DOHH2 (cell line): ENCODE data around the gene EFCAB5.
"Not testable (repeated sequence)": the region's sequence is repeated elsewhere in the genome, so short reads cannot be mapped to it uniquely, and the experiment has no call there.

Source experiments
- H3F3A ChIP-seq: fragments of 200-600 bp; sonication (generic), shearing (Covaris generic); 2 replicates; pipeline ENCODE4 v1.6.0; 2016; ENCODE audit warnings: antibody characterized with exemption, mild to moderate bottlenecking; ENCODE audit not compliant: control insufficient read depth, insufficient read depth
- H3K27ac ChIP-seq: fragments of 200-600 bp; sonication (generic); 2 replicates; pipeline ENCODE4 v1.5.1; 2014; ENCODE audit warnings: low read depth, mild to moderate bottlenecking, low read length, moderate library complexity
- H3K27me3 ChIP-seq: fragments of 200-600 bp; sonication (generic); 2 replicates; pipeline ENCODE4 v1.6.1; 2014; ENCODE audit warnings: mild to moderate bottlenecking, low read length, mixed read lengths; ENCODE audit not compliant: control insufficient read depth
- H3K36me3 ChIP-seq: fragments of 200-600 bp; sonication (generic); 2 replicates; pipeline ENCODE4 v1.6.1; 2014; ENCODE audit warnings: mild to moderate bottlenecking, low read length, moderate library complexity, mixed read lengths; ENCODE audit not compliant: control insufficient read depth
- H3K4me1 ChIP-seq: fragments of 200-600 bp; sonication (generic); 2 replicates; pipeline ENCODE4 v1.6.1; 2014; ENCODE audit warnings: mild to moderate bottlenecking, low read length, mixed read lengths; ENCODE audit not compliant: control insufficient read depth
- H3K4me2 ChIP-seq: fragments of 200-600 bp; sonication (generic); 2 replicates; pipeline ENCODE4 v1.6.0; 2014; ENCODE audit warnings: mild to moderate bottlenecking, low read length, moderate library complexity
- H3K4me3 ChIP-seq: fragments of 200-600 bp; sonication (generic); 2 replicates; pipeline ENCODE4 v1.5.1; 2014; ENCODE audit warnings: mild to moderate bottlenecking, low read length, mixed read lengths
- H3K79me2 ChIP-seq: fragments of 200-600 bp; sonication (generic); 2 replicates; pipeline ENCODE4 v1.6.1; 2014; ENCODE audit warnings: mild to moderate bottlenecking, low read length, mixed read lengths; ENCODE audit not compliant: control insufficient read depth
- H3K9me2 ChIP-seq: fragments of 200-600 bp; sonication (generic); replicated peaks from 2 replicates; pipeline ENCODE4 v1.6.1; 2014; ENCODE audit warnings: mild to moderate bottlenecking, low read length, mixed read lengths; ENCODE audit not compliant: control insufficient read depth
- H3K9me3 ChIP-seq: fragments of 200-600 bp; sonication (generic); 2 replicates; pipeline ENCODE4 v1.6.1; 2014; ENCODE audit warnings: antibody characterized with exemption, low read length, mixed read lengths; ENCODE audit not compliant: control insufficient read depth, insufficient read depth
- H4K20me1 ChIP-seq: fragments of 200-600 bp; sonication (generic); 2 replicates; pipeline ENCODE4 v1.6.0; 2014; ENCODE audit warnings: low read depth, mild to moderate bottlenecking, antibody characterized with exemption, low read length, moderate library complexity; ENCODE audit not compliant: control insufficient read depth, insufficient read depth
- EZH2phosphoT487 ChIP-seq: fragments of 200-600 bp; sonication (generic); IDR thresholded peaks from 2 replicates; pipeline ENCODE4 v1.6.1; 2017; ENCODE audit warnings: borderline replicate concordance, mild to moderate bottlenecking, antibody characterized with exemption, low read length, moderate library complexity, mixed read lengths
- TF ChIP-seq, protein P1 (sequence below): fragments of 200-600 bp; sonication (generic); IDR thresholded peaks from one replicate; pipeline ENCODE4 v1.5.1; 2014; ENCODE audit warnings: antibody characterized with exemption, mild to moderate bottlenecking, low read depth, low read length; ENCODE audit not compliant: poor library complexity, severe bottlenecking

Gene EFCAB5

GRCh38 chr17:30086896-30087295 lies 145.5 kb downstream of the EFCAB5 start:
- no peak overlapping the region for H3K27ac ChIP-seq
- no peaks in the 10 kb centered on the region for H3K4me1 ChIP-seq
- H3K79me2 ChIP-seq, result no peaks in the 10 kb centered on the region
- H3F3A ChIP-seq, result no peaks in the 10 kb centered on the region
- TF ChIP-seq EZH2phosphoT487, result no peak
- TF ChIP-seq, protein P1, sequence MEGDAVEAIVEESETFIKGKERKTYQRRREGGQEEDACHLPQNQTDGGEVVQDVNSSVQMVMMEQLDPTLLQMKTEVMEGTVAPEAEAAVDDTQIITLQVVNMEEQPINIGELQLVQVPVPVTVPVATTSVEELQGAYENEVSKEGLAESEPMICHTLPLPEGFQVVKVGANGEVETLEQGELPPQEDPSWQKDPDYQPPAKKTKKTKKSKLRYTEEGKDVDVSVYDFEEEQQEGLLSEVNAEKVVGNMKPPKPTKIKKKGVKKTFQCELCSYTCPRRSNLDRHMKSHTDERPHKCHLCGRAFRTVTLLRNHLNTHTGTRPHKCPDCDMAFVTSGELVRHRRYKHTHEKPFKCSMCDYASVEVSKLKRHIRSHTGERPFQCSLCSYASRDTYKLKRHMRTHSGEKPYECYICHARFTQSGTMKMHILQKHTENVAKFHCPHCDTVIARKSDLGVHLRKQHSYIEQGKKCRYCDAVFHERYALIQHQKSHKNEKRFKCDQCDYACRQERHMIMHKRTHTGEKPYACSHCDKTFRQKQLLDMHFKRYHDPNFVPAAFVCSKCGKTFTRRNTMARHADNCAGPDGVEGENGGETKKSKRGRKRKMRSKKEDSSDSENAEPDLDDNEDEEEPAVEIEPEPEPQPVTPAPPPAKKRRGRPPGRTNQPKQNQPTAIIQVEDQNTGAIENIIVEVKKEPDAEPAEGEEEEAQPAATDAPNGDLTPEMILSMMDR, result no peak
- H3K4me2 ChIP-seq, result no peak overlapping the region
- no peaks in the 10 kb centered on the region for H3K36me3 ChIP-seq
- H3K9me2 ChIP-seq, result no peaks in the 10 kb centered on the region
- H3K27me3 ChIP-seq, result peaks cover 24% of the 10 kb centered on the region
- H4K20me1 ChIP-seq, result no peaks in the 10 kb centered on the region
- no peak overlapping the region for H3K4me3 ChIP-seq
- no peaks in the 10 kb centered on the region for H3K9me3 ChIP-seq

GRCh38 chr17:30087431-30087830 lies 146.0 kb downstream of the EFCAB5 start:
- not testable (repeated sequence) for H3K36me3 ChIP-seq, H3K4me1 ChIP-seq, H3K4me2 ChIP-seq, H3K79me2 ChIP-seq, H3K27ac ChIP-seq, H3K9me3 ChIP-seq, H3K9me2 ChIP-seq, H4K20me1 ChIP-seq, H3K4me3 ChIP-seq, H3F3A ChIP-seq
- H3K27me3 ChIP-seq, result peaks cover 24% of the 10 kb centered on the region

GRCh38 chr17:30091121-30091670 lies 149.8 kb downstream of the EFCAB5 start:
- no peak for TF ChIP-seq EZH2phosphoT487
- TF ChIP-seq, protein P1, result no peak
- Histone ChIP-seq H3K27me3 (peaks cover 21% of the 10 kb centered on the region), H3K79me2 (no peaks in the 10 kb centered on the region), H3K4me3 (no peak overlapping the region), H3K27ac (no peak overlapping the region), H3K9me2 (no peaks in the 10 kb centered on the region), H3K9me3 (no peaks in the 10 kb centered on the region), H3K4me1 (peaks cover 6% of the 10 kb centered on the region), H3F3A (no peaks in the 10 kb centered on the region), H3K4me2 (no peak overlapping the region), H4K20me1 (no peaks in the 10 kb centered on the region), H3K36me3 (no peaks in the 10 kb centered on the region)

DNA sequence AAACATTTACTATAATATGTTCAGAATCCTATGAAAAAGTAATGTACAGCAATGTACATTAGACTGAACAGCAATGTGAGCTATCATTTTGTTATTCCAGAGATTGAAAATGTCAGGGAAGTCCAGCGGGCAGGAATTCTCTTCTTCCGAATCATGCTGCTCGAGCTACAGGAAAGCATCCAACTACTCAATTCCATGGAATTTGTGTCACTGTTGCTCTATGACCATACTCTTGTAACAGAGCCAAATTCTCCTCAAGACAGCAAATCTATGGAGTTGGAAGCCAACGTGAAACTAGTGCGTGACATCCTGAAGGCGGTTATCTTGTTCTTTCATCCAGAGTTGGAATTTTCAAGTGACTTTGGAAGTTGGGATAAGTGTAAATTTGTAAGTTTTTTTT lies 150.3 kb downstream of the EFCAB5 start:
- H3F3A ChIP-seq, result no peaks in the 10 kb centered on the region
- H3K27ac ChIP-seq, result no peak overlapping the region
- no peaks in the 10 kb centered on the region for H3K36me3 ChIP-seq
- H3K79me2 ChIP-seq, result no peaks in the 10 kb centered on the region
- no peak overlapping the region for H3K4me2 ChIP-seq
- no peak overlapping the region for H3K4me3 ChIP-seq
- peaks cover 21% of the 10 kb centered on the region for H3K27me3 ChIP-seq
- H3K9me2 ChIP-seq, result no peaks in the 10 kb centered on the region
- no peaks in the 10 kb centered on the region for H4K20me1 ChIP-seq
- H3K9me3 ChIP-seq, result no peaks in the 10 kb centered on the region
- no peak for TF ChIP-seq EZH2phosphoT487
- H3K4me1 ChIP-seq, result peaks cover 6% of the 10 kb centered on the region
